Psoas muscle (tissue), 8 donors: ENCODE data around the gene VEGFC. TPM values are rescaled to one million over a fixed set of nuclear protein-coding genes. Genes with fewer than 3 reads are reported as not detected.

ENCODE experiments used
- ATAC-seq, 4 donors: fragments of 200-7000 bp; cut with Tn5 transposase; one replicate each; pipeline ENCODE4 v1.9.1; 2020; ENCODE audit warnings: moderate library complexity in 3 of 4, mild to moderate bottlenecking in 2 of 4
- DNase-seq, 2 donors: peaks; one replicate each; pipeline ENCODE4 v3.0.0-alpha.2; 2020
- H3K27ac ChIP-seq: fragments of 200-600 bp; one replicate; pipeline ENCODE4 v1.8.0; 2022
- H3K27me3 ChIP-seq, 3 donors: fragments of 200-600 bp in 1 of 3; one replicate each; pipeline versions ENCODE4 v1.6.1 to v1.8.0; 2013 to 2022; ENCODE audit warnings: low read length in 2 of 3, mild to moderate bottlenecking in 2 of 3, moderate library complexity in 1 of 3; ENCODE audit not compliant: insufficient read depth in 3 of 3
- H3K36me3 ChIP-seq, 2 donors: fragments of 200-600 bp in 1 of 2; one replicate each; pipeline versions ENCODE4 v1.6.1 to v1.8.0; 2013 to 2022; ENCODE audit warnings: low read depth in 1 of 2, mild to moderate bottlenecking in 1 of 2, moderate library complexity in 1 of 2; ENCODE audit not compliant: insufficient read depth in 1 of 2
- H3K4me1 ChIP-seq: fragments of 200-600 bp; one replicate; pipeline ENCODE4 v1.8.0; 2022
- H3K4me3 ChIP-seq: fragments of 200-600 bp; one replicate; pipeline ENCODE4 v1.8.0; 2022; ENCODE audit warnings: mild to moderate bottlenecking
- H3K9me3 ChIP-seq: fragments of 200-600 bp; one replicate; pipeline ENCODE4 v1.8.0; 2022
- WGBS, 3 donors: extraction: QIAGEN DNeasy Blood & Tissue Kit; methylation state at CpG; one replicate each; pipeline versions ENCODE4 v1.1.6 to v1.1.7; 2013; 5-methylcytosine and 5-hydroxymethylcytosine counted together
- intact Hi-C, 2 donors: fragments of 100-400 bp; cut with DNase I; formaldehyde crosslinking; loops; one replicate each; pipeline versions ENCODE4 v1.11.0 to v1.14.2; 2022
- polyA plus RNA-seq, 3 donors: library from polyadenylated mRNA; stranded (reverse); fragments of 200-250 nt; gene quantifications; one replicate each; pipeline ENCODE4 v1.2.3, GENCODE V29; 2013
- total RNA-seq, 4 donors: library from RNA; stranded (reverse); fragmentation: NEBNext Ultra II Directional in 2 of 4; extraction: Animal tissue kit (Norgen Biotek cat#: 25700) in 2 of 4; gene quantifications; one replicate each; pipeline versions ENCODE4 v1.2.1 to v1.2.4, GENCODE V29; 2021 to 2023
- TF ChIP-seq, protein P1 (sequence below): fragments of 200-600 bp; IDR thresholded peaks from one replicate; pipeline ENCODE4 v1.8.0; 2022; ENCODE audit warnings: antibody characterized with exemption
- donor health status: healthy with polysubstance abuse.
- donor health status: DM: no; HTN: no; CAD: no; lungs with moderate emphysema.
- donor health status: Bipolar disorder and iron deficiency.
- donor health status: healthy.
- donor health status: DM: yes; HTN: yes; CAD: no.
- donor health status: DM: no; HTN: no; CAD: no.
- donor health status: DM: no; HTN: no; CAD: no.
- donor health status: DM: yes; HTN: yes; CAD: no.

Gene VEGFC
- total and polyA plus RNA-seq, 7 donors, result 1.8 to 7.0 (median 3.0) TPM

DNA sequence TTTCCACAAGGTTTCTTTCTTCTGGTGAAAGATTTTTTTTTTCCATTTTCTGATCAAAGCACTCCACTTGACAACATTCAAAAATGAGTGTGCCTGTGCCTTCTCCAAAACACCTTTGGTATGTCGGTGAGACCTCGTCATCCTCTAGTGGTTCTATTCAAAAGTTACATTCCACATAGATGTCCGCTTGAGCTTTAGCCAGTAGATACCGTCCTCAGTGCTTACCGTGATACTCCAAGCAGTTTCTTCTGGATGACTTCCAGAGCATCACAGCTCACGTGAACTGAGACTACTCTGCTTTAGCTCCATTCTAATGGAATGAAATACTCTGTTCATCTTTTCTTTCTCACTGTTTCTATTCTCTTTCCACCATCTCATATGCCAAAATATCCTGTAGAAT, 38.2 kb upstream of the VEGFC start:
- H3K4me1 ChIP-seq, result no peaks in the 10 kb centered on the region
- no peak for ATAC-seq
- no peak for DNase-seq
- intact Hi-C loops, result no loop called here
- H3K27me3 ChIP-seq, result no peaks in the 10 kb centered on the region
- 59 to 66% (median 61%) methylated on average over 6 of the region's 6 CpGs for WGBS, 3 donors
- H3K4me3 ChIP-seq, result no peak overlapping the region
- TF ChIP-seq, protein P1, sequence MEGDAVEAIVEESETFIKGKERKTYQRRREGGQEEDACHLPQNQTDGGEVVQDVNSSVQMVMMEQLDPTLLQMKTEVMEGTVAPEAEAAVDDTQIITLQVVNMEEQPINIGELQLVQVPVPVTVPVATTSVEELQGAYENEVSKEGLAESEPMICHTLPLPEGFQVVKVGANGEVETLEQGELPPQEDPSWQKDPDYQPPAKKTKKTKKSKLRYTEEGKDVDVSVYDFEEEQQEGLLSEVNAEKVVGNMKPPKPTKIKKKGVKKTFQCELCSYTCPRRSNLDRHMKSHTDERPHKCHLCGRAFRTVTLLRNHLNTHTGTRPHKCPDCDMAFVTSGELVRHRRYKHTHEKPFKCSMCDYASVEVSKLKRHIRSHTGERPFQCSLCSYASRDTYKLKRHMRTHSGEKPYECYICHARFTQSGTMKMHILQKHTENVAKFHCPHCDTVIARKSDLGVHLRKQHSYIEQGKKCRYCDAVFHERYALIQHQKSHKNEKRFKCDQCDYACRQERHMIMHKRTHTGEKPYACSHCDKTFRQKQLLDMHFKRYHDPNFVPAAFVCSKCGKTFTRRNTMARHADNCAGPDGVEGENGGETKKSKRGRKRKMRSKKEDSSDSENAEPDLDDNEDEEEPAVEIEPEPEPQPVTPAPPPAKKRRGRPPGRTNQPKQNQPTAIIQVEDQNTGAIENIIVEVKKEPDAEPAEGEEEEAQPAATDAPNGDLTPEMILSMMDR, result no peak
- no peaks in the 10 kb centered on the region for H3K9me3 ChIP-seq
- H3K36me3 ChIP-seq, result no peaks in the 10 kb centered on the region
- no peak overlapping the region for H3K27ac ChIP-seq

DNA sequence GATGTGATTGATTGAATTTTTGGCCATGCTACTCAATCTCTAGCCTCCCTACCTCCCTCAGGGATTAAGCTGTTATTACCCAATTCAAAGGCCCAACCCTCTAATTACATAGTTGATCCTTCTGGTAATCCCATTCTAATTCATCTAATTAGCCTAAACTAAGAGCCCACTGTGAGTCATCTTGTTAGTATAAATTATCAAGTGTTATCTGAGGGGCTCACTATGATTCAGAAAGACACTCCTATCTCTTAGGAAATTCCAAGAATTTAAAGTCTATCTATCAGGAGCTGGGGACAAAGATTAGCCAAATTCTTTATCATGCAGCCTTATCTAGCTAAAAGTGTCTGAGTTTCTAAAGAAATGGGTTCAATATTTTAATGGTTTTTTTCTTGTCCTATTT, 32.9 kb upstream of the VEGFC start:
- intact Hi-C loops, result no loop called here
- ATAC-seq (no peak), DNase-seq (no peak)
- Histone ChIP-seq H3K27ac (no peak overlapping the region), H3K9me3 (no peaks in the 10 kb centered on the region), H3K4me3 (no peak overlapping the region), H3K36me3 (no peaks in the 10 kb centered on the region), H3K27me3 (no peaks in the 10 kb centered on the region), H3K4me1 (no peaks in the 10 kb centered on the region)
- TF ChIP-seq, protein P1, result no peak

DNA sequence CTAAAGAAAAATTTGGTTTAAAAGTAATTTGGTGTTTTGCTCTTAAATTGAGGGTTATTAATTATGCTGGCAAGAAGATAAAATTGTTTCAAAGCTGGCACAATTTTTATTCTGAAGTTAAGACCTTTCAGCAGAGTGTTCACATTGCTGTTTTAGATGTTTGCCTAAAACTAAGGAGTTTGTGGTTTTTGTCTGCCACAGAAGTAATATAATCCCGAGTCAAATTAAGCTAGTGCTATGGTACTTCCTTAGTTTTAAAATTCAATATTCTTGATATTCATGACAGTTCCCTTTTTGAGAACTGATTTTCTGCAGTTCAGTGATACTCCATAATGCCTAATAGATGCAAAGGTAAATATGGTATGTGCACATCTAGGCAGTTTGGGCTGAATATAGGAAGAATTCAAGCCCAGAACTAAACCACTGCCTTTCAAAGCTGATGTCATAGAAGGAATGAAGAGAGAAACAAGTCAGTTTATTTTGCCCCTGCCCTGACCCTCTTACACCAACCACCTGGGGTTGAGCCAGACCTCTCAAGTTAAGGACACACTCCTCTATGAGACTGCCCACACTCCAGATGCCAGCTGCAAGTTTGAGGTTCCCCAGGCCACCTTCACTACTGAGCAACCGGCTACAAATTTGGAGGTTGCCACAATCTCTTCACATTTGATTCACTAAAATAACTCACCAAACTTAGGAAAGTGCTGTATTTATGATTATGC, 32.1 kb upstream of the VEGFC start:
- Histone ChIP-seq H3K27ac (no peak overlapping the region), H3K27me3 (no peaks in the 10 kb centered on the region), H3K9me3 (no peaks in the 10 kb centered on the region), H3K4me1 (no peaks in the 10 kb centered on the region), H3K36me3 (no peaks in the 10 kb centered on the region), H3K4me3 (no peak overlapping the region)
- WGBS, 3 donors, result 58 to 78% (median 60%) methylated on average over 2 of the region's 2 CpGs
- TF ChIP-seq, protein P1, result no peak
- intact Hi-C loops, result no loop called here
- no peak for DNase-seq
- no peak for ATAC-seq

DNA sequence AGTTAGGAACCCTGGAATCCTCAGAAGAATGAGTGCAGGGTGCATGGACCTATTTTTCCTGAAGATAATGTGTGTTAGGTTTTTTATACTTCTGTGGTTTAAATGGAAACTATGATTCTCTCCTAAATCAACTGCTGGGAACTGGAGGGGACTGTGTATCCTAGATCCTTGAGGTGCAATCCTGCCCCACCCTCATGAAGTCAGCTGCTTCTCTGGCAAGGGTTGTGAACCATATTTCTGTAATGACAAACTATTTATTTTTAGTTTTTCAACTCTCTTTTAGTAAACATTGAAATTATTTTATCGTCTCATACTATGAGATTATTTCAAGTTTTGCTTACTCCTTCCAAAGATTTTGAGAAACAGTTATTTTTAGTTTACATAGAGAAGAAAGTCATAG, 25.8 kb upstream of the VEGFC start:
- TF ChIP-seq, protein P1, result no peak
- 28 to 55% (median 45%) methylated on average over 1 of the region's 1 CpG for WGBS, 3 donors
- no peaks in the 10 kb centered on the region for H3K9me3 ChIP-seq
- intact Hi-C loops, result no loop called here
- no peaks in the 10 kb centered on the region for H3K36me3 ChIP-seq
- no peak overlapping the region for H3K4me3 ChIP-seq
- ATAC-seq, result no peak
- DNase-seq, result no peak
- H3K27ac ChIP-seq, result no peak overlapping the region
- no peaks in the 10 kb centered on the region for H3K4me1 ChIP-seq
- no peaks in the 10 kb centered on the region for H3K27me3 ChIP-seq

DNA sequence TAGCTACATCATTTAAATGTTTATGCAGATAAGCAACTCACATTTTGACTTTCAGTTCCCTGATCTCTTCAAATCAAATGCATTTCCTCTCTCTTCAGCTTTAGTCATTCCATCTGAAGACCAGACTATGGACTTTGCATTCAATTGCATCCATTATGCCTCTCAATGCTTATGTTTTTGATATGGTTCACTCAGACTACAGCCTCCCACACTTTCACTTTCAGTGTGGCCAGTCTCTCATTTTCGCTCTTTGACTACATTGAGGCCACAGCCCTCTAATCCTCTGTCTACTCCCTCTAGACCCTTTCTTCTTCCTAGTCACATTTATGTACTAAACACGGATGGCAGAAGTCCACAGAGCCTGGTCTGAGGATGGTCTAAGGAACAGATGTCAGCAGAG, 24.5 kb upstream of the VEGFC start:
- DNase-seq (no peak), ATAC-seq (no peak)
- no peaks in the 10 kb centered on the region for H3K4me1 ChIP-seq
- no peaks in the 10 kb centered on the region for H3K9me3 ChIP-seq
- no peak overlapping the region for H3K4me3 ChIP-seq
- no peaks in the 10 kb centered on the region for H3K36me3 ChIP-seq
- intact Hi-C loops, result no loop called here
- 85 to 90% (median 88%) methylated on average over 2 of the region's 2 CpGs for WGBS, 3 donors
- no peaks in the 10 kb centered on the region for H3K27me3 ChIP-seq
- H3K27ac ChIP-seq, result no peak overlapping the region
- TF ChIP-seq, protein P1, result no peak
